Peyer's patch (tissue), 4 donors: ENCODE results near the gene ANKMY1. TPM values are rescaled to one million over a fixed set of nuclear protein-coding genes. Genes with fewer than 3 reads are reported as not detected.

Experiments
- DNase-seq, 3 donors: peaks; one replicate each; pipeline ENCODE4 v3.0.0-alpha.2; 2017 to 2019
- H3K27ac ChIP-seq, 4 donors: fragments of 200-600 bp; sonication (generic); one replicate each; pipeline ENCODE4 v1.5.1; 2016 to 2019
- H3K27me3 ChIP-seq, 2 donors: fragments of 200-600 bp; sonication (generic); one replicate each; pipeline ENCODE4 v1.5.1; 2019
- H3K36me3 ChIP-seq, 3 donors: fragments of 200-600 bp; sonication (generic); one replicate each; pipeline ENCODE4 v1.5.1; 2016 to 2019
- H3K4me1 ChIP-seq, 4 donors: fragments of 200-600 bp; sonication (generic); one replicate each; pipeline ENCODE4 v1.5.1; 2016 to 2019
- H3K4me3 ChIP-seq, 4 donors: fragments of 200-600 bp; sonication (generic); 1 replicate in 3 of 4; 2 replicates in 1 of 4; pipeline ENCODE4 v1.5.1; 2016 to 2019; ENCODE audit warnings: mild to moderate bottlenecking in 1 of 4
- H3K9me3 ChIP-seq, 4 donors: fragments of 200-600 bp; sonication (generic); one replicate each; pipeline ENCODE4 v1.5.1; 2016 to 2019; ENCODE audit warnings: mild to moderate bottlenecking in 1 of 4
- POLR2A ChIP-seq, 2 donors: fragments of 450-650 bp; IDR thresholded peaks; one replicate each; pipeline ENCODE4 v1.5.1; 2017; ENCODE audit warnings: antibody characterized with exemption in 2 of 2, mild to moderate bottlenecking in 2 of 2, moderate library complexity in 2 of 2
- total RNA-seq, 4 donors: library from RNA; depleted of rRNA; stranded (reverse); fragments of >200 nt; gene quantifications; one replicate each; pipeline ENCODE4 v1.1.0, GENCODE V29; 2016
- TF ChIP-seq, protein P1 (sequence below), 6 experiments: fragments of 450-650 bp in 4 of 6; fragments of 200-600 bp in 2 of 6; sonication (generic) in 1 of 6; IDR thresholded peaks; one replicate each; pipeline ENCODE4 v1.5.1; 2017 to 2019; ENCODE audit warnings: antibody characterized with exemption in 6 of 6, mild to moderate bottlenecking in 3 of 6, moderate library complexity in 1 of 6

ANKMY1 gene
- total RNA-seq, 4 donors from 2014 or later, result 27.8 to 89.1 (median 40.1) TPM

DNA sequence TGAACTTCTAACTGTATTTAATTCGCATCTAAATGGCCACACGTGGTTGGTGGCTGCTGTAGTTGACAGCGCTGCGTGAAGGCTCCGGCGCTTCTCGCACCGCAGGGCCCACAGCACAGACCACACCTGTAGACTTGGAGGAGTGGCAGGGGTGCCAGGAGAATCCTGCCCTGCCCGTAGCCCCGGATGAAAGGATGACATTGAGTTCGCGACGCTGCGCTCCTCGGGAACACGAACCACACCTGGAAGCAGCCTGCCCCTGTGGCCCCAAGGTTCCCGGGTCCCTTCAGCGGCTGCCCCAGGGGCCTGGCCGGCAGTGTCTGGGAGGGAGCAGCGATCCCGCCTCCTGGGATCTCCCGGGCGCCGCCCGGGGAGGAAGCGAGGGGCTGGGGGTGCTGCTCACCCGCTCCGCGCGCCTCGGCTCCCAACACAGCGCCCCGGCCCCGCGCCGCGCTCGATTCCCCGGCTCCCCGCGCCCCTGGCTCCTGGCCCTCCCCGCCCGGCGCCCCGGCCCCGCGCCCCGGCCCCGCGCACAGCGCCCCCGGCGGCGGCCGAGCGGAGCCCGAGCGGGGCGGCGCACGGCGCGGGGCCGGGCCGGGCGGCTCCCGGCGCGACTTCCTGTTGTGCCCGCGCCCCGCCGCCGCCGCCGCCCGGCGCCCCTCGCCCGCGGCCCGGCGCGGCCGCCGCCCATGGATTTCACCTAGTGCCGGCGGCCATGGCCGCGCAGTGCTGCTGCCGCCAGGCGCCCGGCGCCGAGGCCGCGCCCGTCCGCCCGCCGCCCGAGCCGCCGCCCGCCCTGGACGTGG lies 10.3 kb upstream of the ANKMY1 start, which contains the start of gene RNPEPL1:
Gene RNPEPL1 (plus strand): TSS at position 613 of the 806 bp plus-strand sequence. CDS start 103 bp downstream, at position 716.
- Histone ChIP-seq H3K36me3 (peaks cover 0 to 12% (median 0%) of the 10 kb centered on the region in 3 donors), H3K4me3 (peak within 1 kb of the TSS; percentile 75 to 98 (median 92)), H3K9me3 (no peaks in the 10 kb centered on the region), H3K27me3 (no peaks in the 10 kb centered on the region), H3K4me1 (peaks cover 0 to 55% (median 49%) of the 10 kb centered on the region in 4 donors), H3K27ac (peak within 1 kb of the TSS; percentile 92 to 99 (median 97))
- TF ChIP-seq, protein P1, sequence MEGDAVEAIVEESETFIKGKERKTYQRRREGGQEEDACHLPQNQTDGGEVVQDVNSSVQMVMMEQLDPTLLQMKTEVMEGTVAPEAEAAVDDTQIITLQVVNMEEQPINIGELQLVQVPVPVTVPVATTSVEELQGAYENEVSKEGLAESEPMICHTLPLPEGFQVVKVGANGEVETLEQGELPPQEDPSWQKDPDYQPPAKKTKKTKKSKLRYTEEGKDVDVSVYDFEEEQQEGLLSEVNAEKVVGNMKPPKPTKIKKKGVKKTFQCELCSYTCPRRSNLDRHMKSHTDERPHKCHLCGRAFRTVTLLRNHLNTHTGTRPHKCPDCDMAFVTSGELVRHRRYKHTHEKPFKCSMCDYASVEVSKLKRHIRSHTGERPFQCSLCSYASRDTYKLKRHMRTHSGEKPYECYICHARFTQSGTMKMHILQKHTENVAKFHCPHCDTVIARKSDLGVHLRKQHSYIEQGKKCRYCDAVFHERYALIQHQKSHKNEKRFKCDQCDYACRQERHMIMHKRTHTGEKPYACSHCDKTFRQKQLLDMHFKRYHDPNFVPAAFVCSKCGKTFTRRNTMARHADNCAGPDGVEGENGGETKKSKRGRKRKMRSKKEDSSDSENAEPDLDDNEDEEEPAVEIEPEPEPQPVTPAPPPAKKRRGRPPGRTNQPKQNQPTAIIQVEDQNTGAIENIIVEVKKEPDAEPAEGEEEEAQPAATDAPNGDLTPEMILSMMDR (IDR thresholded peaks at IDR 0.05), result peak in 1 of 6 experiments; percentile 22
- peak in 1 of 2 donors; percentile 44 for TF ChIP-seq POLR2A (IDR thresholded peaks at IDR 0.05)
- peak; percentile 44 to 80 (median 72) for DNase-seq

DNA sequence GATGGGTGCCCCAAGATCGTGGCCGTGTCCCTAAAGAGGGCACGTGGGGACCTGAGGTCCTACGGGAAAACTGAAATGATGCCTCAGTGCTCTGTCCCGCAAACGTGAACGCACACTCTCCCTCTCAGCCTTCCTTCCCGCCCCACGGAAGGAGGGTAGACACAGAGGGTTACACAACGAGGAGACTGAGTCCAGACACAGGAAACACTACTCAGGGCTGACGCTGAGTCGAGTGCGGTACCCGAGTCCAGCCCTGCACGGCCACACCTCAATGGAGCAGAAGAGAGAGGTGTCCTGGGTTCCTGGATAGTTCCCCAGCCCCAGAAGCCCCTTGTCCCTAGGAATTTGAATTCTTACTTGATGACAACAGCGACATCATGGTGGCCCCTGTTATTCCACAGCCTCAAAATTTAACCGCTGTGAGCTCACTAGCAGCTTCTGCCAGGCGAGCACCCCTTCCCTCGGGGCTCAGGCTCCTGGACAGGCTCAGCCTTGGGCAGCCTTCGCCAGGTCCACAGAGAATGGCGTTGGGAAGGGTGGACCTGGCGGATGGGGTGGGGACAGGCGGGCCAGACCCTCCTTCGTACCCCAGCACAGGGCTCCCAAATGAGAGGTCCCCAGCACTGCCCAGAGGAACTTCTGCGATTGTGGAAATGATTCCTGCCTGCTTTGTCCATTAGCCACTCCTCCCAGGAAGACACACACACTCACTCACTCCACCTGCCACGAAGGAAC lies 9.5 kb upstream of the ANKMY1 start:
- Histone ChIP-seq H3K27ac (peak overlapping the region; percentile 92 to 99 (median 97)), H3K36me3 (peaks cover 0 to 4% (median 0%) of the 10 kb centered on the region in 3 donors), H3K4me1 (peaks cover 0 to 58% (median 50%) of the 10 kb centered on the region in 4 donors), H3K9me3 (no peaks in the 10 kb centered on the region), H3K27me3 (no peaks in the 10 kb centered on the region), H3K4me3 (peak overlapping the region; percentile 59 to 95 (median 80))
- DNase-seq, result peak; percentile 41 to 68 (median 61)
- no peak for TF ChIP-seq POLR2A (IDR thresholded peaks at IDR 0.05)
- TF ChIP-seq, protein P1 (IDR thresholded peaks at IDR 0.05), result no peak

DNA sequence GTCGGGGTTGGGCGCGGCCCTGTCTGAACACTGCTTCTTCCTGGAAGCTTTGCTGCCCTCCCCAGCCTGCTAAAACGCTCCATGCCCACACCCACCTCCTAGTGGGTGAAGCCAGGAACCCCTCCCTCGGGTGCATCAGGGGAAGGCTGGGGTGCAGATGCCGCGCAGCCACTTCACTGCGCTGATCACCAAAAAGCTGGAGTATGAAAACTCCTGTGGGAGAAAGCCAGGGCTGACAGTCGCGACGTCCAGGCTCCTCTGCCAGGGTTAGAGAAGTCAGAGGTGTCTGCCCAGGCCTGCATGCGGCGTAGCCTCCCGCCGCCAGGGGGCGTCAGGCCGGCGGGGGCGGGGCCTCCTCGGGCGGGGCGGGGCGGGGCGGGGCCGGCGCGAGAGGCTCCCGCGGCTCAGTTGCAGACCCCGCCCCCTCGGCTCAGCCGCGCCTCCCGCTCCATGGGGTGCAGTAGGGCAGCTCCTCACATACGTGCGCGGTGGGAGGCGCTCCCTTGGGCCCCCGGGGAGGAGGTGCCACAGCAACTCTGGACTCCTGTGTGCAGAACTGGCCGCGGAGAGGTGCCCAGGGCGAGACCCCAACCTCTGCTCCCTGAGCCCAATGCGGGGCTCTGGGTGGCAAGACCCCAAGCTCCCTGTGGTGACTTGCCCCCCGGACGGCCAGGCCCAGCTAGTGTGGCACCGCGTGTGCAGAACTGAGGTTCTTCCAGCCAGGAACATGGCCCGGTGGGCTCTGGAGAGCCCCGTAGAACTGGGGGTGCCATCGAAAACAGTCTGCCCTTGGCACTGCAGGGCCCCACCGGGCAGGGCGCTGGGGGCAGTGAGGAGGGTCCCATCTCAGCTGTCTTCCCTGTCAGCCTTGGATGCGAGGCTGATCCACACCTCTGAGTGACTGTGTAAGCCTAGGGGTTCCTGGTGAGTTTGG lies 8.7 kb upstream of the ANKMY1 start:
- Histone ChIP-seq H3K27me3 (no peaks in the 10 kb centered on the region), H3K27ac (peak overlapping the region; percentile 92 to 99 (median 97)), H3K9me3 (no peaks in the 10 kb centered on the region), H3K4me3 (peak overlapping the region; percentile 45 to 95 (median 76)), H3K4me1 (peaks cover 0 to 66% (median 57%) of the 10 kb centered on the region in 4 donors), H3K36me3 (no peaks in the 10 kb centered on the region)
- peak; percentile 97 to 99 (median 97) for DNase-seq
- TF ChIP-seq POLR2A (IDR thresholded peaks at IDR 0.05), result peak; percentile 67 to 88
- TF ChIP-seq, protein P1 (IDR thresholded peaks at IDR 0.05), result peak; percentile 72 to 100 (median 88)

DNA sequence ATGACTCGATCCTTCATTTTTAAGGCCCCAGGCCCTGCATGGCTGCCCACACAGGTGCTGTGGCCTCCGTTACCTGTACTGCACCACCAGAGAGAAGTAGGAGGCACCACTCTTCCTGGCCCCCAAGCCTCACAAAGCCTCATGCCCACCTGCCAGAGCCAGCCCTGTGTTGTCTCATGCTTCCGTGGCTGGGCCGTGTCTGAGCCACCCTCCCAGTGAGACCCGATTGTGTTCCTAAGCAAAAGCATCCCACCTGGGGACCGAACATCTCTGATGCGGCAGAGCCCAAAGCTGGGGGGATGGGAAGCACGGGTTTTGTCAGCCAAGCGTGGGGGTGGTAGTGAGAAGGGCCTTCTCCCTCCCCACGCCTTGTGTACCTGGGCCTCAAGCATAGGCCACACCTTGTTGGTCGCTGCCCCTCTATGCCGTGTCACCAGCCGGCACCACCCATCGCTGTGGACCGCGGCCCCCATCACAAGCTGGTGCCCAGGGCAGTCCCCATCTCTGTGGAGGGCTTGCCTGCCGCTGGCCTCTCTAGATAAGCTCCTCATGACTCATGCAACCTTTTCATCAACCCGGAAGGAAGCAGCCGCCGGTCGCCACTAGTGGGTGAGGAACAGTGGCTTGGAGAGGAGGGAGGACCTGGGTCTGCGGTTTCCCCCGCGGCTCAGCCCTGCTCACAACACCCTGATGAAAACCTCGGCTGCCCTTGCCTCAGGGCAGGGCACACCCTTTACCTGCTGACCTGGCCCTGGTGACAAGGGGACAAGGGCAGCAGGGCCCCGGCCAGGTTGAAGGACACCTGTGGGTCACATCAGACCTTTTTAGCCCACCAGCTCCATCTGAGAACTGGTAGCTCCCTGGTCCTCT lies 7.8 kb upstream of the ANKMY1 start:
- peaks cover 0 to 63% (median 55%) of the 10 kb centered on the region in 4 donors for H3K4me1 ChIP-seq

More for the DNA sequence above, 7.8 kb upstream of the ANKMY1 start:
- peak; percentile 89 to 97 (median 94) for DNase-seq
- Histone ChIP-seq H3K27me3 (no peaks in the 10 kb centered on the region), H3K36me3 (no peaks in the 10 kb centered on the region), H3K27ac (peak overlapping the region; percentile 92 to 99 (median 97)), H3K4me3 (peak overlapping the region; percentile 26 to 95 (median 68)), H3K9me3 (no peaks in the 10 kb centered on the region)
- TF ChIP-seq POLR2A (IDR thresholded peaks at IDR 0.05), result peak; percentile 57 to 70
- TF ChIP-seq, protein P1 (IDR thresholded peaks at IDR 0.05), result no peak
